Measurements from ENCODE around the gene CSTF3. TPM values are rescaled to one million over a fixed set of nuclear protein-coding genes. Genes with fewer than 3 reads are reported as not detected.

The CSTF3 gene
- total and polyA plus RNA-seq, 10 of the 15 experiments (the other 5 are each of a cell fraction or from before 2014, with no cell fraction given), result 25.4 to 63.5 (median 49.5) TPM

DNA sequence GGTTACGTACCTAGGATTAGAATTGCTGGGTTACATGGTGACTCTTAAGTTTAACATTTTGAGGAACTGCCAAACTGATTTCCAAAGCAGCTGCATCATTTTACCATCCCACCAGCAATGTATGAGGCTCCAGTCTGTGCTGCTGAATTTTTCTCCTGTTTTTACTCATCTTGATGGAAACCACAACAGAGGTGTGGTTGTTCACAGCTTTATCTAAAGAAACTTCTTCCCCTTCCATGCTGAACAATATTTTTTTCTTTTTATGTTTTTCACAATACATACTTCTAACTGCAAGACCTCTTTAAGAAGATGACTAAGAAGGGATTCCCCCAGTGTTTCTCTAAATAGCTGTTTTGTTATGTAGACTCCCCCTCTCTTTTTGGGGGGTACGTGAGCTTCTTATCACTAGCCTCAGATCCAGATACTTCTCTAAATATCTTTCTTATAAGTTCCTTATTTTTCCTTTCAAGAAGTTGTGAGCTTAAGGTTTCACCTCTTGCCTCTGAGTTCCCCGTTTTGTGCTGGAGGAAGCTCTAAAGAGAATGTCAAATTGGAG is 97.9 kb downstream of the CSTF3 start (continued):
- TF ChIP-seq MLLT1 (IDR thresholded peaks at IDR 0.05) (peak; percentile 59; the same call in 1 of the 2 replicates), BACH1 (IDR thresholded peaks at IDR 0.05; ENCODE audit: borderline replicate concordance) (peak; percentile 48; the same call in 1 of the 2 replicates), IKZF1 (conservative IDR thresholded peaks at IDR 0.05) (peak; percentile 93), IRF5 (IDR thresholded peaks at IDR 0.05; ENCODE audit: borderline replicate concordance) (no peak), RAD21 (IDR thresholded peaks at IDR 0.05; ENCODE audit: insufficient read depth, low read depth, low read length) (no peak), IKZF2 (IDR thresholded peaks at IDR 0.05) (peak; percentile 95; a peak in 3 of 4 replicates), ZNF24 (IDR thresholded peaks at IDR 0.05) (no peak), FOXK2 (IDR thresholded peaks at IDR 0.05) (no peak), SMC3 (IDR thresholded peaks at IDR 0.05; ENCODE audit: borderline replicate concordance, low read length) (no peak)
- TF ChIP-seq, protein P1, sequence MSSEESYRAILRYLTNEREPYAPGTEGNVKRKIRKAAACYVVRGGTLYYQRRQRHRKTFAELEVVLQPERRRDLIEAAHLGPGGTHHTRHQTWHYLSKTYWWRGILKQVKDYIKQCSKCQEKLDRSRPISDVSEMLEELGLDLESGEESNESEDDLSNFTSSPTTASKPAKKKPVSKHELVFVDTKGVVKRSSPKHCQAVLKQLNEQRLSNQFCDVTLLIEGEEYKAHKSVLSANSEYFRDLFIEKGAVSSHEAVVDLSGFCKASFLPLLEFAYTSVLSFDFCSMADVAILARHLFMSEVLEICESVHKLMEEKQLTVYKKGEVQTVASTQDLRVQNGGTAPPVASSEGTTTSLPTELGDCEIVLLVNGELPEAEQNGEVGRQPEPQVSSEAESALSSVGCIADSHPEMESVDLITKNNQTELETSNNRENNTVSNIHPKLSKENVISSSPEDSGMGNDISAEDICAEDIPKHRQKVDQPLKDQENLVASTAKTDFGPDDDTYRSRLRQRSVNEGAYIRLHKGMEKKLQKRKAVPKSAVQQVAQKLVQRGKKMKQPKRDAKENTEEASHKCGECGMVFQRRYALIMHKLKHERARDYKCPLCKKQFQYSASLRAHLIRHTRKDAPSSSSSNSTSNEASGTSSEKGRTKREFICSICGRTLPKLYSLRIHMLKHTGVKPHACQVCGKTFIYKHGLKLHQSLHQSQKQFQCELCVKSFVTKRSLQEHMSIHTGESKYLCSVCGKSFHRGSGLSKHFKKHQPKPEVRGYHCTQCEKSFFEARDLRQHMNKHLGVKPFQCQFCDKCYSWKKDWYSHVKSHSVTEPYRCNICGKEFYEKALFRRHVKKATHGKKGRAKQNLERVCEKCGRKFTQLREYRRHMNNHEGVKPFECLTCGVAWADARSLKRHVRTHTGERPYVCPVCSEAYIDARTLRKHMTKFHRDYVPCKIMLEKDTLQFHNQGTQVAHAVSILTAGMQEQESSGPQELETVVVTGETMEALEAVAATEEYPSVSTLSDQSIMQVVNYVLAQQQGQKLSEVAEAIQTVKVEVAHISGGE (CRISPR knock-in tag; IDR thresholded peaks at IDR 0.05), result no peak
- TF ChIP-seq, protein P2, sequence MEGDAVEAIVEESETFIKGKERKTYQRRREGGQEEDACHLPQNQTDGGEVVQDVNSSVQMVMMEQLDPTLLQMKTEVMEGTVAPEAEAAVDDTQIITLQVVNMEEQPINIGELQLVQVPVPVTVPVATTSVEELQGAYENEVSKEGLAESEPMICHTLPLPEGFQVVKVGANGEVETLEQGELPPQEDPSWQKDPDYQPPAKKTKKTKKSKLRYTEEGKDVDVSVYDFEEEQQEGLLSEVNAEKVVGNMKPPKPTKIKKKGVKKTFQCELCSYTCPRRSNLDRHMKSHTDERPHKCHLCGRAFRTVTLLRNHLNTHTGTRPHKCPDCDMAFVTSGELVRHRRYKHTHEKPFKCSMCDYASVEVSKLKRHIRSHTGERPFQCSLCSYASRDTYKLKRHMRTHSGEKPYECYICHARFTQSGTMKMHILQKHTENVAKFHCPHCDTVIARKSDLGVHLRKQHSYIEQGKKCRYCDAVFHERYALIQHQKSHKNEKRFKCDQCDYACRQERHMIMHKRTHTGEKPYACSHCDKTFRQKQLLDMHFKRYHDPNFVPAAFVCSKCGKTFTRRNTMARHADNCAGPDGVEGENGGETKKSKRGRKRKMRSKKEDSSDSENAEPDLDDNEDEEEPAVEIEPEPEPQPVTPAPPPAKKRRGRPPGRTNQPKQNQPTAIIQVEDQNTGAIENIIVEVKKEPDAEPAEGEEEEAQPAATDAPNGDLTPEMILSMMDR (IDR thresholded peaks at IDR 0.05 in 2 of 3, conservative IDR thresholded peaks at IDR 0.05 in 1 of 3; ENCODE audit: control insufficient read depth in 2 of 3, extremely low read depth in 1 of 3, insufficient read depth in 1 of 3, low read depth in 3 of 3, low read length in 3 of 3), result no peak

Data from GM12878 (cell line).